ENCODE results near the gene IFRD2. TPM values are rescaled to one million over a fixed set of nuclear protein-coding genes. Genes with fewer than 3 reads are reported as not detected.
A peak's percentile ranks its signal among the peaks of the same experiment; 100 is the strongest.

Gene IFRD2
- total RNA-seq, 1 donor from 2014 or later, result 231 TPM

GRCh38 chr3:50338965-50339364 lies 46.7 kb upstream of the IFRD2 start:
- Histone ChIP-seq H3K4me3 (peak overlapping the region; percentile 14 to 96), H3K27me3 (no peaks in the 10 kb centered on the region), H3K4me1 (peaks cover 24 to 63% of the 10 kb centered on the region in 2 donors), H3K36me3 (no peaks in the 10 kb centered on the region), H3K27ac (peak overlapping the region; percentile 99), H3K9me3 (no peaks in the 10 kb centered on the region)
- intact Hi-C loops (cut with DNase I), result no loop called here
- no peak for DNase-seq (ENCODE audit: low spot score in 2 of 2)
- TF ChIP-seq, protein P1, sequence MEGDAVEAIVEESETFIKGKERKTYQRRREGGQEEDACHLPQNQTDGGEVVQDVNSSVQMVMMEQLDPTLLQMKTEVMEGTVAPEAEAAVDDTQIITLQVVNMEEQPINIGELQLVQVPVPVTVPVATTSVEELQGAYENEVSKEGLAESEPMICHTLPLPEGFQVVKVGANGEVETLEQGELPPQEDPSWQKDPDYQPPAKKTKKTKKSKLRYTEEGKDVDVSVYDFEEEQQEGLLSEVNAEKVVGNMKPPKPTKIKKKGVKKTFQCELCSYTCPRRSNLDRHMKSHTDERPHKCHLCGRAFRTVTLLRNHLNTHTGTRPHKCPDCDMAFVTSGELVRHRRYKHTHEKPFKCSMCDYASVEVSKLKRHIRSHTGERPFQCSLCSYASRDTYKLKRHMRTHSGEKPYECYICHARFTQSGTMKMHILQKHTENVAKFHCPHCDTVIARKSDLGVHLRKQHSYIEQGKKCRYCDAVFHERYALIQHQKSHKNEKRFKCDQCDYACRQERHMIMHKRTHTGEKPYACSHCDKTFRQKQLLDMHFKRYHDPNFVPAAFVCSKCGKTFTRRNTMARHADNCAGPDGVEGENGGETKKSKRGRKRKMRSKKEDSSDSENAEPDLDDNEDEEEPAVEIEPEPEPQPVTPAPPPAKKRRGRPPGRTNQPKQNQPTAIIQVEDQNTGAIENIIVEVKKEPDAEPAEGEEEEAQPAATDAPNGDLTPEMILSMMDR (IDR thresholded peaks at IDR 0.05), result no peak

DNA sequence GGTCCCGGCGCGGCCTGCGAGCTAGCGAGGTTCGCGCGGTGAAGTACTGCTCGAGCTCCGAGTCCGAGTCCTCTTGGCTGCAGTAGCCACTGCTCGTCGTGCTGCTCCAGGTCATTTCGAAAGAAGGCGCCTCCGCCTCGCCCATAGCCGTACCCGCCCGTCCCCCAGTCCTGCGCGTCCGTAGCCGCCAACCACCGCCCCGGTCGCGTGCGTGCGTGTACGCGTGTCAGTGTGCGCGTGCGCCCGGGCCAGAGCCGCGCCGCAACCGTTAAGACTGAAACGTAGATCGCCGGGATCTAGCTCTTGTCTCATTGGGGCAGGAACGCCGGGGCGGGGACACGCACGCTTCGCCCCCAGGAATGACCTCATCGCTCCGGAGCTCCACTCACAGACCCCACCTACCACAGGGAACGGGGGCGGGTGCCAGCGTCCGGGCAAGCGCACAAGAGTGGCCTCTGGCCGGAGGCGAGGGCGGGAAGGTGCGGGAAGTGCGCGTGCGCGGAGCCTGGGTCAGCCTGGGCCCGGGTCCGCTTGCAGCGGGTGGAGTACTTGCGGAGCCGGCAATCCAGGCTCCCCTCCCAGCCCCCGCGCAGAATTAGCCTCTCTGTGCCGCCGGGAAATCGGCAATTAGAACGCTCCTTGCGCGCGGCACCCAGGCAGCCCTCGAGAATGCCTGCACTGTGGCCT lies 45.1 kb upstream of the IFRD2 start:
- Histone ChIP-seq H3K4me3 (peak overlapping the region; percentile 72 to 96), H3K4me1 (peaks cover 25 to 70% of the 10 kb centered on the region in 2 donors), H3K27ac (peak overlapping the region; percentile 99), H3K27me3 (no peaks in the 10 kb centered on the region), H3K36me3 (peaks cover 0 to 2% of the 10 kb centered on the region in 2 donors), H3K9me3 (no peaks in the 10 kb centered on the region)
- DNase-seq (ENCODE audit: low spot score in 2 of 2), result peak; percentile 99 to 100
- TF ChIP-seq, protein P1 (IDR thresholded peaks at IDR 0.05), result no peak
- intact Hi-C loops (cut with DNase I), result loop anchor here (1.0 kb wide), 1 partner anchor 22 kb away; the partner anchor contains the start of gene TMEM115

- H3K9me3 ChIP-seq, result no peaks in the 10 kb centered on the region
- intact Hi-C loops (cut with DNase I), result loop anchor here (1.0 kb wide), 1 partner anchor 23 kb away; the partner anchor contains the start of gene TMEM115
- H3K4me3 ChIP-seq, result peak overlapping the region; percentile 72 to 96
- H3K4me1 ChIP-seq, result peaks cover 25 to 70% of the 10 kb centered on the region in 2 donors
- H3K27me3 ChIP-seq, result no peaks in the 10 kb centered on the region
- no peak for DNase-seq (ENCODE audit: low spot score in 2 of 2)
- peak overlapping the region; percentile 99 for H3K27ac ChIP-seq
- peaks cover 5 to 9% of the 10 kb centered on the region in 2 donors for H3K36me3 ChIP-seq
- TF ChIP-seq, protein P1 (IDR thresholded peaks at IDR 0.05), result no peak
These were observed 44.4 kb upstream of the IFRD2 start for GRCh38 chr3:50336452-50337174.

DNA sequence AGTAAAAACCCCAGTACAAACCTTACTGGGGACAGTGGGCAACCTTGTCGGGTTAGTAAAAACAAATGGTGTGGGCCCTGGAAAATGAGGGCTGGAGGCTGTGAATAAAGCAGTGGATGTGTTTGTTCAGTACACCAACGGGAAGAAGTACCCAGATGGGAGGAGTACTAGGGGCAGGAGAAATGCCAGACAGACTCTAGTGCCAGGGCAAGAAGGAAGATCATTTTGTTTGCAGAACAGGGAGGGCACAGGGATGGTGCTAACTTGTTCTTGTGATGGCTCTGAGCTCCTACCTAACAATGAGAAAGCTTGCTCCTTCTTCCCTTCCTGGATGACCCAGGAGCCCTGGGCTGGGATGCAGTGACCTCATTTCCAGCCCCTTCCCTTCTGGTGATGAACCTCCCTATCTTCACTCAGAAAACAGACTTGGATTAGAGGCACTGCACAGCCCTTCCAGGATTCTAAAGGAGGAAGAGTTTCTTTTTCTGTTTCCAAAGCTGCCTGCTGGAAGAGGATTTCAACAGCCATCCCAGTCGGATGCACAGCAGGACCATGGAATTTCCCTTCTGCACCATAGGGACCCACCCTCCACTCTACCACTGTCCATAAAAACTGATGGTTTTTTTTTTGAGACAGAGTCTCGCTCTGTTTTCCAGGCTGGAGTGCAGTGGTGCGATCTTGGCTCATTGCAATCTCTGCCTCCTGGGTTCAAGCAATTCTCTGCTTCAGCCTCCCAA lies 42.3 kb upstream of the IFRD2 start:
- H3K9me3 ChIP-seq, result no peaks in the 10 kb centered on the region
- peak overlapping the region; percentile 0 to 96 for H3K4me3 ChIP-seq
- TF ChIP-seq, protein P1 (IDR thresholded peaks at IDR 0.05), result no peak
- intact Hi-C loops (cut with DNase I), result no loop called here
- peak overlapping the region; percentile 99 for H3K27ac ChIP-seq
- peaks cover 17 to 51% of the 10 kb centered on the region in 2 donors for H3K4me1 ChIP-seq
- H3K36me3 ChIP-seq, result peaks cover 26 to 30% of the 10 kb centered on the region in 2 donors
- no peak for DNase-seq (ENCODE audit: low spot score in 2 of 2)
- H3K27me3 ChIP-seq, result no peaks in the 10 kb centered on the region

GRCh38 chr3:50333744-50334328 lies 41.6 kb upstream of the IFRD2 start:
- TF ChIP-seq, protein P1 (IDR thresholded peaks at IDR 0.05), result no peak
- H3K27ac ChIP-seq, result peak overlapping the region; percentile 99
- no peaks in the 10 kb centered on the region for H3K9me3 ChIP-seq
- DNase-seq (ENCODE audit: low spot score in 2 of 2), result peak in 1 of 2 donors; percentile 85
- intact Hi-C loops (cut with DNase I), result no loop called here
- peaks cover 28 to 33% of the 10 kb centered on the region in 2 donors for H3K36me3 ChIP-seq
- peak overlapping the region in 1 of 2 donors; percentile 15 for H3K4me3 ChIP-seq
- H3K27me3 ChIP-seq, result no peaks in the 10 kb centered on the region
- peaks cover 15 to 45% of the 10 kb centered on the region in 2 donors for H3K4me1 ChIP-seq

Data from ascending aorta (tissue), 2 donors.